Measurements from ENCODE around the gene PTPN23.

- TF ChIP-seq CTCF (IDR thresholded peaks at IDR 0.05) (no peak), POLR2A (IDR thresholded peaks at IDR 0.05) (no peak)
Measured at GRCh38 chr3:47443611-47443995, 62.8 kb downstream of the PTPN23 start.
